Left forelimb (tissue), 1 donor: Measurements from ENCODE around the gene SHISA6.
"Not testable (repeated sequence)": the region's sequence is repeated elsewhere in the genome, so short reads cannot be mapped to it uniquely, and the experiment has no call there.

ENCODE experiments used
- DNase-seq: peaks from one replicate; pipeline ENCODE4 v3.0.0-alpha.2; 2018; ENCODE audit warnings: low spot score

SHISA6 gene

GRCh38 chr17:11303773-11304394 lies 62.9 kb downstream of the SHISA6 start:
- no peak for DNase-seq

GRCh38 chr17:11304568-11304967 lies 63.6 kb downstream of the SHISA6 start:
- DNase-seq: no peak

- DNase-seq: no peak
Measured at GRCh38 chr17:11305524-11305923, 64.5 kb downstream of the SHISA6 start.

GRCh38 chr17:11308531-11308930 lies 67.5 kb downstream of the SHISA6 start:
- DNase-seq: no peak

- no peak for DNase-seq
Measured at GRCh38 chr17:11309033-11309432, 68.0 kb downstream of the SHISA6 start.

- no peak for DNase-seq
Measured at GRCh38 chr17:11309850-11310249, 68.8 kb downstream of the SHISA6 start.

- not testable (repeated sequence) for DNase-seq
Measured at GRCh38 chr17:11316451-11316850, 75.4 kb downstream of the SHISA6 start.

GRCh38 chr17:11318207-11318606 lies 77.2 kb downstream of the SHISA6 start:
- no peak for DNase-seq

- DNase-seq: no peak
Measured at GRCh38 chr17:11319894-11320293, 78.9 kb downstream of the SHISA6 start.

- no peak for DNase-seq
Measured at GRCh38 chr17:11324021-11324420, 83.0 kb downstream of the SHISA6 start.

- DNase-seq: no peak
Measured at GRCh38 chr17:11324846-11325420, 83.9 kb downstream of the SHISA6 start.

- no peak for DNase-seq
Measured at GRCh38 chr17:11326492-11326891, 85.5 kb downstream of the SHISA6 start.

- DNase-seq: no peak
Measured at GRCh38 chr17:11328770-11329169, 87.8 kb downstream of the SHISA6 start.

GRCh38 chr17:11330006-11330405 lies 89.0 kb downstream of the SHISA6 start:
- peak; percentile 73 for DNase-seq

- no peak for DNase-seq
Measured at GRCh38 chr17:11330826-11331225, 89.8 kb downstream of the SHISA6 start.

GRCh38 chr17:11331547-11332513 lies 90.8 kb downstream of the SHISA6 start:
- DNase-seq: no peak

GRCh38 chr17:11332706-11333105 lies 91.7 kb downstream of the SHISA6 start:
- no peak for DNase-seq

GRCh38 chr17:11334493-11334892 lies 93.5 kb downstream of the SHISA6 start:
- no peak for DNase-seq

GRCh38 chr17:11336290-11336689 lies 95.3 kb downstream of the SHISA6 start:
- no peak for DNase-seq

GRCh38 chr17:11340803-11341202 lies 99.8 kb downstream of the SHISA6 start:
- no peak for DNase-seq

GRCh38 chr17:11342138-11342537 lies 101.1 kb downstream of the SHISA6 start:
- DNase-seq: no peak

GRCh38 chr17:11349106-11349505 lies 108.1 kb downstream of the SHISA6 start:
- DNase-seq: no peak

- no peak for DNase-seq
Measured at GRCh38 chr17:11351479-11351878, 110.5 kb downstream of the SHISA6 start.
